Fibroblast of lung (primary cell): ENCODE data around the gene GMPS.

ENCODE experiments used
- EZH2 ChIP-seq: IDR thresholded peaks from 2 replicates; pipeline ENCODE4 v1.5.1; 2012; ENCODE audit warnings: low read length, control low read depth, mild to moderate bottlenecking; ENCODE audit errors: missing control alignments
- TF ChIP-seq, protein P1 (sequence below), 2 donors: IDR thresholded peaks in 1 of 2; conservative IDR thresholded peaks in 1 of 2; 1 replicate in 1 of 2; 2 replicates in 1 of 2; pipeline ENCODE4 v1.5.1; 2011 to 2012; ENCODE audit warnings: low read length in 2 of 2, control low read depth in 1 of 2, inconsistent platforms in 1 of 2, low read depth in 1 of 2, mild to moderate bottlenecking in 1 of 2

DNA sequence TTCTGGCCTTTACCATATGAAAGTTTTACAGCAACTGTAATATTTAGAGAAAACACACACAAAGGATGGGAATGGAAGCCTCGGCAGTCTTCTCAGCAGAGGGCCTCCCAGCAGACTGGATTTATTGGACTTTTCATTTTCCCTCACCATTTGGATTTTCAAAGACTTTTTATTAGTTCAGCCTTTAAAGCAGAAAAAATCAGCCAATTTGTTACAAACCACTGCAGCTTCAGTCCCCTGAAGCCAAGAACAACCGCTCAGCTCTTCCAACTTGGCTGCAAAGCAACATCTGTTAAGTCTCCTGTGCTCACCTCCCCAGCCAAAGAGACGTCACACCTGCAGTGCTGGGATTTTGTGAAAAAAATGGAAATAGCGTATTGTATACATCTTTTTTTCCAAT, 120.8 kb downstream of the GMPS start:
- TF ChIP-seq, protein P1, sequence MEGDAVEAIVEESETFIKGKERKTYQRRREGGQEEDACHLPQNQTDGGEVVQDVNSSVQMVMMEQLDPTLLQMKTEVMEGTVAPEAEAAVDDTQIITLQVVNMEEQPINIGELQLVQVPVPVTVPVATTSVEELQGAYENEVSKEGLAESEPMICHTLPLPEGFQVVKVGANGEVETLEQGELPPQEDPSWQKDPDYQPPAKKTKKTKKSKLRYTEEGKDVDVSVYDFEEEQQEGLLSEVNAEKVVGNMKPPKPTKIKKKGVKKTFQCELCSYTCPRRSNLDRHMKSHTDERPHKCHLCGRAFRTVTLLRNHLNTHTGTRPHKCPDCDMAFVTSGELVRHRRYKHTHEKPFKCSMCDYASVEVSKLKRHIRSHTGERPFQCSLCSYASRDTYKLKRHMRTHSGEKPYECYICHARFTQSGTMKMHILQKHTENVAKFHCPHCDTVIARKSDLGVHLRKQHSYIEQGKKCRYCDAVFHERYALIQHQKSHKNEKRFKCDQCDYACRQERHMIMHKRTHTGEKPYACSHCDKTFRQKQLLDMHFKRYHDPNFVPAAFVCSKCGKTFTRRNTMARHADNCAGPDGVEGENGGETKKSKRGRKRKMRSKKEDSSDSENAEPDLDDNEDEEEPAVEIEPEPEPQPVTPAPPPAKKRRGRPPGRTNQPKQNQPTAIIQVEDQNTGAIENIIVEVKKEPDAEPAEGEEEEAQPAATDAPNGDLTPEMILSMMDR (conservative IDR thresholded peaks at IDR 0.05 in 1 of 2, IDR thresholded peaks at IDR 0.05 in 1 of 2; ENCODE audit: low read depth in 1 of 2, low read length in 2 of 2): no peak
- TF ChIP-seq EZH2: no peak
